ENCODE measurements around the gene COL15A1. TPM values are rescaled to one million over a fixed set of nuclear protein-coding genes. Genes with fewer than 3 reads are reported as not detected.

The COL15A1 gene
- total RNA-seq, 1 donor from 2014 or later: 5.8 TPM

GRCh38 chr9:98944057-98944733 lies 488 bp downstream of the COL15A1 start:
- no peak for DNase-seq (ENCODE audit: extremely low read depth, low read depth, low spot score)

- no peak for DNase-seq (ENCODE audit: extremely low read depth, low read depth, low spot score)
These were observed 997 bp downstream of the COL15A1 start for GRCh38 chr9:98944734-98945074.

- no peak for DNase-seq (ENCODE audit: extremely low read depth, low read depth, low spot score)
These were observed 5.9 kb downstream of the COL15A1 start for GRCh38 chr9:98949565-98949964.

GRCh38 chr9:98950262-98950661 lies 6.6 kb downstream of the COL15A1 start:
- DNase-seq (ENCODE audit: extremely low read depth, low read depth, low spot score): no peak

- DNase-seq (ENCODE audit: extremely low read depth, low read depth, low spot score): no peak
These were observed 8.3 kb downstream of the COL15A1 start for GRCh38 chr9:98951967-98952366.

- DNase-seq (ENCODE audit: extremely low read depth, low read depth, low spot score): no peak
These were observed 10.0 kb downstream of the COL15A1 start for GRCh38 chr9:98953581-98954243.

- DNase-seq (ENCODE audit: extremely low read depth, low read depth, low spot score): no peak
These were observed 10.5 kb downstream of the COL15A1 start for GRCh38 chr9:98954244-98954610.

- DNase-seq (ENCODE audit: extremely low read depth, low read depth, low spot score): no peak
These were observed 11.6 kb downstream of the COL15A1 start for GRCh38 chr9:98955259-98955658.

GRCh38 chr9:98957826-98958225 lies 14.1 kb downstream of the COL15A1 start:
- DNase-seq (ENCODE audit: extremely low read depth, low read depth, low spot score): no peak

- no peak for DNase-seq (ENCODE audit: extremely low read depth, low read depth, low spot score)
These were observed 14.7 kb downstream of the COL15A1 start for GRCh38 chr9:98958271-98958984.

- no peak for DNase-seq (ENCODE audit: extremely low read depth, low read depth, low spot score)
These were observed 16.7 kb downstream of the COL15A1 start for GRCh38 chr9:98960409-98960808.

GRCh38 chr9:98961513-98962180 lies 17.9 kb downstream of the COL15A1 start:
- DNase-seq (ENCODE audit: extremely low read depth, low read depth, low spot score): no peak

GRCh38 chr9:98962181-98962560 lies 18.5 kb downstream of the COL15A1 start:
- DNase-seq (ENCODE audit: extremely low read depth, low read depth, low spot score): no peak

- DNase-seq (ENCODE audit: extremely low read depth, low read depth, low spot score): no peak
These were observed 19.2 kb downstream of the COL15A1 start for GRCh38 chr9:98962861-98963260.

- DNase-seq (ENCODE audit: extremely low read depth, low read depth, low spot score): no peak
These were observed 20.5 kb downstream of the COL15A1 start for GRCh38 chr9:98964201-98964600.

GRCh38 chr9:98964911-98965336 lies 21.2 kb downstream of the COL15A1 start:
- DNase-seq (ENCODE audit: extremely low read depth, low read depth, low spot score): no peak

GRCh38 chr9:98966676-98967075 lies 23.0 kb downstream of the COL15A1 start:
- DNase-seq (ENCODE audit: extremely low read depth, low read depth, low spot score): no peak

- DNase-seq (ENCODE audit: extremely low read depth, low read depth, low spot score): no peak
These were observed 23.6 kb downstream of the COL15A1 start for GRCh38 chr9:98967257-98967656.

- no peak for DNase-seq (ENCODE audit: extremely low read depth, low read depth, low spot score)
These were observed 24.0 kb downstream of the COL15A1 start for GRCh38 chr9:98967680-98968079.

- DNase-seq (ENCODE audit: extremely low read depth, low read depth, low spot score): no peak
These were observed 25.1 kb downstream of the COL15A1 start for GRCh38 chr9:98968601-98969337.

GRCh38 chr9:98970532-98971041 lies 26.9 kb downstream of the COL15A1 start:
- no peak for DNase-seq (ENCODE audit: extremely low read depth, low read depth, low spot score)

Measured in glomerular endothelial cell (primary cell).